ENCODE results near the gene ZMAT5. TPM values are rescaled to one million over a fixed set of nuclear protein-coding genes. Genes with fewer than 3 reads are reported as not detected.

The ZMAT5 gene
- total and polyA plus RNA-seq, 10 donors: 15.1 to 27.0 (median 19.9) TPM

- no peaks in the 10 kb centered on the region for H3K9me3 ChIP-seq
- intact Hi-C loops (cut with DNase I; ENCODE audit: low total_unique reads): no loop called here
- whole genome bisulfite sequencing, 5 donors: 79 to 92% (median 86%) methylated on average over 12 to 15 of the region's 15 CpGs
Observed at GRCh38 chr22:29738118-29738815, 28.5 kb downstream of the ZMAT5 start.

GRCh38 chr22:29737251-29738117 lies 29.3 kb downstream of the ZMAT5 start:
- intact Hi-C loops (cut with DNase I; ENCODE audit: low total_unique reads): no loop called here
- H3K27me3 ChIP-seq (replicated peaks in 1 of 7): no peaks in the 10 kb centered on the region
- no peak overlapping the region for H3K4me3 ChIP-seq
- H3K27ac ChIP-seq: no peak overlapping the region
- peaks cover 3 to 100% (median 48%) of the 10 kb centered on the region in 6 donors for H3K36me3 ChIP-seq
- 87 to 94% (median 91%) methylated on average over 21 to 22 of the region's 22 CpGs for WGBS, 5 donors
- no peak for DNase-seq
- no peak for TF ChIP-seq CTCF (IDR thresholded peaks at IDR 0.05 in 8 of 11, conservative IDR thresholded peaks at IDR 0.05 in 3 of 11)
- TF ChIP-seq POLR2A (IDR thresholded peaks at IDR 0.05): no peak
- TF ChIP-seq POLR2AphosphoS5 (IDR thresholded peaks at IDR 0.05): no peak
- no peaks in the 10 kb centered on the region for H3K9me3 ChIP-seq
- peaks cover 0 to 4% (median 0%) of the 10 kb centered on the region in 6 donors for H3K4me1 ChIP-seq

More at GRCh38 chr22:29738118-29738815, 28.5 kb downstream of the ZMAT5 start:
- no peak for DNase-seq
- Histone ChIP-seq H3K4me1 (peaks cover 0 to 4% (median 0%) of the 10 kb centered on the region in 6 donors), H3K27ac (no peak overlapping the region), H3K27me3 (replicated peaks in 1 of 7) (no peaks in the 10 kb centered on the region), H3K36me3 (peaks cover 3 to 100% (median 52%) of the 10 kb centered on the region in 6 donors), H3K4me3 (no peak overlapping the region)
- TF ChIP-seq CTCF (IDR thresholded peaks at IDR 0.05 in 8 of 11, conservative IDR thresholded peaks at IDR 0.05 in 3 of 11): no peak
- no peak for TF ChIP-seq POLR2AphosphoS5 (IDR thresholded peaks at IDR 0.05)
- TF ChIP-seq POLR2A (IDR thresholded peaks at IDR 0.05): no peak

- TF ChIP-seq POLR2AphosphoS5 (IDR thresholded peaks at IDR 0.05): no peak
- no peak for TF ChIP-seq CTCF (IDR thresholded peaks at IDR 0.05 in 8 of 11, conservative IDR thresholded peaks at IDR 0.05 in 3 of 11)
- TF ChIP-seq POLR2A (IDR thresholded peaks at IDR 0.05): no peak
- no peaks in the 10 kb centered on the region for H3K27me3 ChIP-seq (replicated peaks in 1 of 7)
- no peaks in the 10 kb centered on the region for H3K9me3 ChIP-seq
- intact Hi-C loops (cut with DNase I; ENCODE audit: low total_unique reads): no loop called here
- H3K27ac ChIP-seq: no peak overlapping the region
- no peak overlapping the region for H3K4me3 ChIP-seq
- H3K36me3 ChIP-seq: peaks cover 3 to 98% (median 39%) of the 10 kb centered on the region in 6 donors
- H3K4me1 ChIP-seq: peaks cover 0 to 4% (median 0%) of the 10 kb centered on the region in 6 donors
- no peak for DNase-seq
- 60 to 78% (median 76%) methylated on average over 1 of the region's 1 CpG for WGBS, 5 donors
Observed at GRCh38 chr22:29735416-29735815, 31.4 kb downstream of the ZMAT5 start.

- H3K27ac ChIP-seq: no peak overlapping the region
- WGBS, 5 donors: 76 to 83% (median 79%) methylated on average over 7 to 9 of the region's 9 CpGs
- H3K27me3 ChIP-seq (replicated peaks in 1 of 7): no peaks in the 10 kb centered on the region
- H3K36me3 ChIP-seq: peaks cover under 1 to 98% (median 36%) of the 10 kb centered on the region in 6 donors
- DNase-seq: no peak
- peaks cover 0 to 4% (median 0%) of the 10 kb centered on the region in 6 donors for H3K4me1 ChIP-seq
- no peaks in the 10 kb centered on the region for H3K9me3 ChIP-seq
- H3K4me3 ChIP-seq: no peak overlapping the region
- TF ChIP-seq CTCF (IDR thresholded peaks at IDR 0.05 in 8 of 11, conservative IDR thresholded peaks at IDR 0.05 in 3 of 11) (no peak), POLR2A (IDR thresholded peaks at IDR 0.05) (no peak), POLR2AphosphoS5 (IDR thresholded peaks at IDR 0.05) (no peak)
- intact Hi-C loops (cut with DNase I; ENCODE audit: low total_unique reads): no loop called here
Observed at GRCh38 chr22:29734838-29735237, 32.0 kb downstream of the ZMAT5 start.
